ENCODE data around the gene PPME1.

Gene PPME1

GRCh38 chr11:74282421-74282820 lies 111.3 kb downstream of the PPME1 start:
- no peak for DNase-seq (ENCODE audit: low spot score)

- no peak for DNase-seq (ENCODE audit: low spot score)
Observed at GRCh38 chr11:74282914-74283371, 111.9 kb downstream of the PPME1 start.

- no peak for DNase-seq (ENCODE audit: low spot score)
Observed at GRCh38 chr11:74283580-74284180, 112.6 kb downstream of the PPME1 start.

GRCh38 chr11:74284466-74284865 lies 113.4 kb downstream of the PPME1 start:
- DNase-seq (ENCODE audit: low spot score): no peak

- no peak for DNase-seq (ENCODE audit: low spot score)
Observed at GRCh38 chr11:74288161-74288560, 117.1 kb downstream of the PPME1 start.

GRCh38 chr11:74288911-74289310 lies 117.8 kb downstream of the PPME1 start:
- no peak for DNase-seq (ENCODE audit: low spot score)

GRCh38 chr11:74297484-74297883 lies 126.4 kb downstream of the PPME1 start:
- no peak for DNase-seq (ENCODE audit: low spot score)

- DNase-seq (ENCODE audit: low spot score): no peak
Observed at GRCh38 chr11:74299015-74299414, 127.9 kb downstream of the PPME1 start.
